HCT116 (cell line): ENCODE results near the gene SKAP1. TPM values are rescaled to one million over a fixed set of nuclear protein-coding genes. Genes with fewer than 3 reads are reported as not detected.

ENCODE experiments used
- ATAC-seq: fragments of 200-7000 bp; cut with Tn5 transposase; 2 replicates; pipeline ENCODE4 v1.9.1; 2020; ENCODE audit warnings: mild to moderate bottlenecking, moderate library complexity
- BruUV-seq: library from RNA; stranded (reverse); fragments of 400-500 nt; replicated peaks from 2 replicates; lab custom pipeline; 2021; lab: Mats Ljungman, UMichigan
- CTCF ChIA-PET: fragments of 300-600 bp; sonication (Branson Sonifier 250); formaldehyde crosslinking; loops from one replicate; lab custom pipeline; 2021; ENCODE audit warnings: antibody characterized with exemption; lab: Charles Lee
- POLR2A ChIA-PET: fragments of 300-600, 350-600 bp; sonication (Branson Sonifier 250); formaldehyde crosslinking; loops from one replicate; lab custom pipeline; 2021; ENCODE audit warnings: antibody characterized with exemption; lab: Charles Lee
- RAD21 ChIA-PET, 2 experiments: fragments of 300-600 bp; sonication (Branson Sonifier 250); formaldehyde crosslinking; loops; one replicate each; lab custom pipeline; 2023; ENCODE audit warnings: low total read pairs in 2 of 2; ENCODE audit not compliant: uncharacterized antibody in 2 of 2, unreplicated experiment in 2 of 2, low non-redundant PET in 1 of 2; lab: Charles Lee
- DNase-seq: peaks from one replicate; pipeline ENCODE4 v3.0.0-alpha.2; 2010; ENCODE audit warnings: low read depth, low spot score
- H2AFZ ChIP-seq: fragments of 200-600 bp; shearing (Covaris generic), sonication (generic); 2 replicates; pipeline ENCODE4 v1.6.1; 2017; ENCODE audit warnings: low read depth, mixed run types, mixed read lengths, antibody characterized with exemption, low read length; ENCODE audit not compliant: poor library complexity, severe bottlenecking
- H3K27ac ChIP-seq: 2 replicates; pipeline ENCODE4 v1.5.1; 2012; ENCODE audit warnings: low read depth, low read length
- H3K27me3 ChIP-seq: fragments of 200-600 bp; sonication (generic); 2 replicates; pipeline ENCODE4 v1.6.1; 2016; ENCODE audit warnings: mixed run types, low read length, mixed read lengths; ENCODE audit not compliant: insufficient read depth
- H3K36me3 ChIP-seq, 2 experiments: fragments of 200-500 bp in 1 of 2; fragments of 200-600 bp in 1 of 2; sonication (Bioruptor generic) in 1 of 2; sonication (generic) in 1 of 2; 2 replicates each; pipeline versions ENCODE4 v1.5.1 to v1.6.1; 2014 to 2016; ENCODE audit warnings: low read length in 2 of 2, inconsistent platforms in 1 of 2, mixed read lengths in 1 of 2, mixed run types in 1 of 2; ENCODE audit not compliant: insufficient read depth in 2 of 2, control insufficient read depth in 1 of 2
- H3K4me1 ChIP-seq, 2 experiments: fragments of 200-600 bp in 1 of 2; sonication (generic) in 1 of 2; 2 replicates each; pipeline versions ENCODE4 v1.5.1 to v1.6.1; 2012 to 2017; ENCODE audit warnings: low read length in 2 of 2, inconsistent platforms in 1 of 2, mild to moderate bottlenecking in 1 of 2, mixed read lengths in 1 of 2, mixed run types in 1 of 2, moderate library complexity in 1 of 2; ENCODE audit not compliant: insufficient read depth in 2 of 2, control insufficient read depth in 1 of 2
- H3K4me2 ChIP-seq: fragments of 200-600 bp; sonication (generic); 2 replicates; pipeline ENCODE4 v1.6.1; 2017; ENCODE audit warnings: mixed run types, low read length, mixed read lengths
- H3K4me3 ChIP-seq, 2 experiments: fragments of 200-600 bp in 1 of 2; sonication (generic) in 1 of 2; replicated peaks in 1 of 2; 2 replicates each; pipeline ENCODE4 v1.5.1; 2011 to 2016; ENCODE audit warnings: low read length in 2 of 2, control low read depth in 1 of 2, low read depth in 1 of 2, mild to moderate bottlenecking in 1 of 2, mixed read lengths in 1 of 2, mixed run types in 1 of 2
- H3K79me2 ChIP-seq: fragments of 200-600 bp; sonication (generic); 2 replicates; pipeline ENCODE4 v1.6.1; 2017; ENCODE audit warnings: mild to moderate bottlenecking, mixed run types, low read length, moderate library complexity, mixed read lengths; ENCODE audit not compliant: insufficient read depth
- H3K9ac ChIP-seq: fragments of 200-600 bp; sonication (generic); 2 replicates; pipeline ENCODE4 v1.6.1; 2016; ENCODE audit warnings: low read length, mixed read lengths
- H3K9me2 ChIP-seq: fragments of 200-600 bp; sonication (generic), shearing (Covaris generic); 2 replicates; pipeline ENCODE4 v1.6.1; 2017; ENCODE audit warnings: mixed run types, mild to moderate bottlenecking, moderate library complexity; ENCODE audit not compliant: insufficient read depth
- H3K9me3 ChIP-seq, 2 experiments: fragments of 200-500 bp in 1 of 2; fragments of 200-600 bp in 1 of 2; sonication (Bioruptor generic) in 1 of 2; sonication (generic) in 1 of 2; 2 replicates each; pipeline ENCODE4 v1.6.1; 2014 to 2017; ENCODE audit warnings: low read length in 2 of 2, mixed read lengths in 2 of 2, inconsistent platforms in 1 of 2, low read depth in 1 of 2, mild to moderate bottlenecking in 1 of 2, mixed run types in 1 of 2, moderate library complexity in 1 of 2; ENCODE audit not compliant: control insufficient read depth in 1 of 2, insufficient read depth in 1 of 2
- H4K20me1 ChIP-seq: fragments of 200-600 bp; sonication (generic), shearing (Covaris generic); 2 replicates; pipeline ENCODE4 v1.6.1; 2017; ENCODE audit warnings: mixed run types, mild to moderate bottlenecking, moderate library complexity; ENCODE audit not compliant: insufficient read depth
- CEBPB ChIP-seq: IDR thresholded peaks from 2 replicates; pipeline ENCODE4 v1.6.1; 2012; ENCODE audit warnings: low read depth
- EGR1 ChIP-seq: IDR thresholded peaks from 2 replicates; pipeline ENCODE4 v1.6.1; 2012; ENCODE audit warnings: low read depth
- FOSL1 ChIP-seq: IDR thresholded peaks from 2 replicates; pipeline ENCODE4 v1.6.1; 2012; ENCODE audit warnings: low read depth
- SIN3A ChIP-seq: IDR thresholded peaks from 2 replicates; pipeline ENCODE4 v1.6.1; 2012; ENCODE audit warnings: low read depth
- SRF ChIP-seq: IDR thresholded peaks from 2 replicates; pipeline ENCODE4 v1.6.1; 2012; ENCODE audit warnings: low read depth
- TCF7L2 ChIP-seq: IDR thresholded peaks from 2 replicates; pipeline ENCODE4 v1.7.0; 2011; ENCODE audit warnings: borderline replicate concordance, inconsistent platforms; ENCODE audit not compliant: insufficient read depth, insufficient read length; ENCODE audit errors: extremely low read depth
- YY1 ChIP-seq: IDR thresholded peaks from 2 replicates; pipeline ENCODE4 v1.6.1; 2011; ENCODE audit warnings: low read length, low read depth, moderate library complexity, mild to moderate bottlenecking; ENCODE audit not compliant: insufficient replicate concordance; ENCODE audit errors: extremely low read depth
- ZFX ChIP-seq: fragments of 450-650 bp; IDR thresholded peaks from 2 replicates; pipeline ENCODE4 v1.6.1; 2017
- ZNF274 ChIP-seq: fragments of 200-500 bp; sonication (Bioruptor generic); IDR thresholded peaks from 2 replicates; pipeline ENCODE4 v1.6.1; 2014; ENCODE audit warnings: mild to moderate bottlenecking, low read depth, low read length, inconsistent platforms
- intact Hi-C: fragments of 100-400 bp; cut with micrococcal nuclease; formaldehyde crosslinking; loops from 2 replicates; pipeline ENCODE4 v1.10.0; 2022
- total RNA-seq: library from RNA; stranded (reverse); gene quantifications from one replicate; pipeline ENCODE4 v1.2.1, GENCODE V29; 2021; ENCODE audit not compliant: unreplicated experiment
- TF ChIP-seq, protein P1 (sequence below): IDR thresholded peaks from 2 replicates; pipeline ENCODE4 v1.6.1; 2012
- TF ChIP-seq, protein P2 (sequence below): IDR thresholded peaks from 2 replicates; pipeline ENCODE4 v1.6.1; 2011; ENCODE audit warnings: mild to moderate bottlenecking, low read length, moderate library complexity; ENCODE audit not compliant: insufficient replicate concordance; ENCODE audit errors: extremely low read depth

Gene SKAP1
- total RNA-seq, 1 experiment from 2014 or later, result 12.4 TPM

DNA sequence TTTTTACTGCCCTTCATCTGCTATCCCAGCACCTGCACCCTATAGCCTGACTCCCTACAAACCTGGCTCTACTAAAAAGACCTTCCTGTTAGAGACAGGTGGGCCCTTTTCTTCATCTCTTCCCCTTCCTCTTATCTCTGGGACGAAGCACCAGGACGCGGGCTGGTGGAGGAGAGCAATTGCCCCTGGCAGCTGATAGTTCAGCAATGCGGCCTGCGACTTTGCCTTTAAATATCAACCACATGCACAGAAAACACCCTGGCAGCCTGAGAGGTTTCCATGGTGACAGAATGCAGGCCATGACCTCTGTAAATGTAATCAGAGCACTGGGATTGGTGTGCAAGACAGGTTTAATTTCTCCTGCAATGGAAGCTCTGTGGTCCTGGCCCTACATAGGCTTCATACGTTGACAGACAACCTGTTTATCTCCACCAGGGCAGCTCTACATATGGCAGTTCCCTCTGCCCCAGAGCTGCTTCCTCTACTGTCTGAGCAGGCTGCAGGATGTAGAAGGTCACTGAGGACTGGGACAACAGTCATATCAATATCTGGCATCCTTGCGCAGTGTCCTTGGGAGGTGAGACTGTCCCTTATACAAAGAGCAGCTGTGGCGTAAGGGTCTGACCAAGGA lies 10.0 kb upstream of the SKAP1 start:
- H4K20me1 ChIP-seq, result no peaks in the 10 kb centered on the region
- H3K4me1 ChIP-seq, result peaks cover 0 to 4% of the 10 kb centered on the region in 2 experiments; a peak in 1 of 4 replicates
- no peak overlapping the region for H2AFZ ChIP-seq
- H3K9me3 ChIP-seq, result no peaks in the 10 kb centered on the region
- H3K27ac ChIP-seq, result no peak overlapping the region
- no peaks in the 10 kb centered on the region for H3K36me3 ChIP-seq
- DNase-seq (no peak), ATAC-seq (no peak)
- no TSS peak for BruUV-seq
- POLR2A ChIA-PET, result no interaction called here
- H3K9me2 ChIP-seq, result no peaks in the 10 kb centered on the region
- TF ChIP-seq ZFX, result peak; percentile 11; the same call in 1 of the 2 replicates
- TF ChIP-seq FOSL1, result no peak
- TF ChIP-seq, all 23 proteins: peak for 1
- Histone ChIP-seq H3K79me2 (no peaks in the 10 kb centered on the region), H3K4me2 (no peak overlapping the region), H3K9ac (no peak overlapping the region), H3K4me3 (no peak overlapping the region), H3K27me3 (no peaks in the 10 kb centered on the region)
- RAD21 ChIA-PET, result no interaction called here
- intact Hi-C loops, result no loop called here
- CTCF ChIA-PET, result interaction anchor here (1.1 kb wide), 1 partner anchor 17 kb away, joined by 7 read pairs; no protein-coding TSS in a partner anchor

DNA sequence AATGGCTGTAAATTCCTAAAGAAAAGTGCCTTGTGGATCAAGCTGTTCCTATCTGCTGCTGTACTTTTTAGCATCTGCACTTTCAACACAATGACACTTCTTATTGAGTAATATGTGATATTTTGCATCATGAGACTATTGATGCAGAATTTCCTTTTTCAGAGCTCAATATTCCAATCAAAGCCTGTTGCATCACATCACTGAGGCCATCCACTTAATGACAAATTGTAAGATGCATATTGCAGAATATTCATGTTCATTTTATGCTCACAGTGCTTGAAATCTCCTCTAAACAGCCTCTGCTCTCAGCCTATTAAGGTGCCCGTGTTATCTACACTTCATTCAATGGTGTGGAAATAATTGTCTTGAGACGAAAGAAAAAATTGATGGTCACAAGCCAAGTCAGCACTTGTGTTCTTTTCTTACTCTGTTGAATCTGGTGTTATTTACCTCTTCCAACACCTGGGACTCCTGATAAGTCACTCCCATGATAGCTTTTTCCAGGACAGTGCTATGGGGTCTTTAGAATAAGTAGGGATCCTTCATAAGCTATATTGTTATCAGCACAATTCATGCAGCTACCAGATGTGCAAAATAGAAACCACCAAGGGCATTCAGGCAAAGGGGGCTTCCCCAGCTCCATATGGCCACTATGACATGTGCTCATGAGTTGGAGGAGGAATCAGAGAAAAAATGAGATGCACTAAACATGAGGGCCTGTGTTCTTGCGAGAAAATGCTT lies 9.3 kb upstream of the SKAP1 start:
- intact Hi-C loops, result no loop called here
- Histone ChIP-seq H3K79me2 (no peaks in the 10 kb centered on the region), H3K9ac (no peak overlapping the region), H3K4me1 (peaks cover 0 to 4% of the 10 kb centered on the region in 2 experiments; a peak in 1 of 4 replicates), H4K20me1 (no peaks in the 10 kb centered on the region), H3K36me3 (no peaks in the 10 kb centered on the region), H3K9me2 (no peaks in the 10 kb centered on the region), H3K27ac (no peak overlapping the region), H3K4me2 (no peak overlapping the region), H3K27me3 (no peaks in the 10 kb centered on the region), H3K9me3 (no peaks in the 10 kb centered on the region), H3K4me3 (no peak overlapping the region), H2AFZ (no peak overlapping the region)
- TF ChIP-seq TCF7L2 (no peak), YY1 (no peak), SIN3A (no peak), ZNF274 (no peak), CEBPB (no peak), EGR1 (no peak), SRF (no peak)
- TF ChIP-seq, protein P1, sequence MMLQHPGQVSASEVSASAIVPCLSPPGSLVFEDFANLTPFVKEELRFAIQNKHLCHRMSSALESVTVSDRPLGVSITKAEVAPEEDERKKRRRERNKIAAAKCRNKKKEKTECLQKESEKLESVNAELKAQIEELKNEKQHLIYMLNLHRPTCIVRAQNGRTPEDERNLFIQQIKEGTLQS, result no peak
- TF ChIP-seq, protein P2, sequence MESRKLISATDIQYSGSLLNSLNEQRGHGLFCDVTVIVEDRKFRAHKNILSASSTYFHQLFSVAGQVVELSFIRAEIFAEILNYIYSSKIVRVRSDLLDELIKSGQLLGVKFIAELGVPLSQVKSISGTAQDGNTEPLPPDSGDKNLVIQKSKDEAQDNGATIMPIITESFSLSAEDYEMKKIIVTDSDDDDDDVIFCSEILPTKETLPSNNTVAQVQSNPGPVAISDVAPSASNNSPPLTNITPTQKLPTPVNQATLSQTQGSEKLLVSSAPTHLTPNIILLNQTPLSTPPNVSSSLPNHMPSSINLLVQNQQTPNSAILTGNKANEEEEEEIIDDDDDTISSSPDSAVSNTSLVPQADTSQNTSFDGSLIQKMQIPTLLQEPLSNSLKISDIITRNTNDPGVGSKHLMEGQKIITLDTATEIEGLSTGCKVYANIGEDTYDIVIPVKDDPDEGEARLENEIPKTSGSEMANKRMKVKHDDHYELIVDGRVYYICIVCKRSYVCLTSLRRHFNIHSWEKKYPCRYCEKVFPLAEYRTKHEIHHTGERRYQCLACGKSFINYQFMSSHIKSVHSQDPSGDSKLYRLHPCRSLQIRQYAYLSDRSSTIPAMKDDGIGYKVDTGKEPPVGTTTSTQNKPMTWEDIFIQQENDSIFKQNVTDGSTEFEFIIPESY, result no peak
- RAD21 ChIA-PET, result no interaction called here
- no TSS peak for BruUV-seq
- DNase-seq (no peak), ATAC-seq (no peak)
- POLR2A ChIA-PET, result interaction anchor here (0.8 kb wide), 1 partner anchor 13 kb away, joined by 3 read pairs; no protein-coding TSS in a partner anchor
- CTCF ChIA-PET, result interaction anchor here (1.1 kb wide), 1 partner anchor 18 kb away, joined by 7 read pairs; no protein-coding TSS in a partner anchor
